DND-41 (cell line): ENCODE results near the gene GTF3C1.

ENCODE experiments used
- EZH2 ChIP-seq: IDR thresholded peaks from 3 replicates; pipeline ENCODE4 v1.6.1; 2012; ENCODE audit warnings: borderline replicate concordance, low read depth, mild to moderate bottlenecking, moderate library complexity, low read length, inconsistent platforms; ENCODE audit not compliant: severe bottlenecking
- TF ChIP-seq, protein P1 (sequence below): IDR thresholded peaks from 2 replicates; pipeline ENCODE4 v1.5.1; 2012; ENCODE audit warnings: borderline replicate concordance, low read length, moderate library complexity, mild to moderate bottlenecking; ENCODE audit not compliant: poor library complexity, severe bottlenecking; ENCODE audit errors: extremely low read depth

- no peak for TF ChIP-seq EZH2
- TF ChIP-seq, protein P1, sequence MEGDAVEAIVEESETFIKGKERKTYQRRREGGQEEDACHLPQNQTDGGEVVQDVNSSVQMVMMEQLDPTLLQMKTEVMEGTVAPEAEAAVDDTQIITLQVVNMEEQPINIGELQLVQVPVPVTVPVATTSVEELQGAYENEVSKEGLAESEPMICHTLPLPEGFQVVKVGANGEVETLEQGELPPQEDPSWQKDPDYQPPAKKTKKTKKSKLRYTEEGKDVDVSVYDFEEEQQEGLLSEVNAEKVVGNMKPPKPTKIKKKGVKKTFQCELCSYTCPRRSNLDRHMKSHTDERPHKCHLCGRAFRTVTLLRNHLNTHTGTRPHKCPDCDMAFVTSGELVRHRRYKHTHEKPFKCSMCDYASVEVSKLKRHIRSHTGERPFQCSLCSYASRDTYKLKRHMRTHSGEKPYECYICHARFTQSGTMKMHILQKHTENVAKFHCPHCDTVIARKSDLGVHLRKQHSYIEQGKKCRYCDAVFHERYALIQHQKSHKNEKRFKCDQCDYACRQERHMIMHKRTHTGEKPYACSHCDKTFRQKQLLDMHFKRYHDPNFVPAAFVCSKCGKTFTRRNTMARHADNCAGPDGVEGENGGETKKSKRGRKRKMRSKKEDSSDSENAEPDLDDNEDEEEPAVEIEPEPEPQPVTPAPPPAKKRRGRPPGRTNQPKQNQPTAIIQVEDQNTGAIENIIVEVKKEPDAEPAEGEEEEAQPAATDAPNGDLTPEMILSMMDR: no peak
Measured at GRCh38 chr16:27432558-27432957, 117.2 kb downstream of the GTF3C1 start.
